A549 (cell line): ENCODE results near the gene RABGAP1L. TPM values are rescaled to one million over a fixed set of nuclear protein-coding genes. Genes with fewer than 3 reads are reported as not detected.

ENCODE experiments used
- ATAC-seq, 2 experiments: fragments of 200-7000 bp in 1 of 2; fragments of >200 bp in 1 of 2; cut with Nextera tagmentation in 1 of 2; cut with Tn5 transposase in 1 of 2; 3 replicates each; pipeline versions ENCODE4 v1.8.0 to v1.9.1; 2018 to 2020; ENCODE audit warnings: mild to moderate bottlenecking in 1 of 2, moderate library complexity in 1 of 2
- CTCF ChIA-PET: fragments of 300-600 bp; sonication (Branson Sonifier 250); formaldehyde crosslinking; extraction: SDS; loops from one replicate; lab custom pipeline; 2021; ENCODE audit warnings: antibody characterized with exemption, inconsistent platforms; lab: Yijun Ruan, JAX
- POLR2A ChIA-PET: fragments of 350-600 bp; formaldehyde crosslinking; extraction: SDS; loops from one replicate; lab custom pipeline; 2021; ENCODE audit warnings: antibody characterized with exemption, inconsistent platforms; lab: Yijun Ruan, JAX
- DNase-seq, 2 experiments: peaks; one replicate each; pipeline versions ENCODE4 v3.0.0 to v3.0.0-alpha.2; 2011 to 2016; ENCODE audit warnings: low read depth in 1 of 2, low spot score in 1 of 2
- FAIRE-seq: peaks from 2 replicates; lab custom pipeline; 2011; peaks lifted over from hg19 to GRCh38; lab: Jason Lieb, UNC
- H3K27ac ChIP-seq, 2 experiments: fragments of >200 bp; sonication (Bioruptor Twin); formaldehyde crosslinking; 3 replicates each; pipeline ENCODE4 v1.5.1; 2016 to 2017
- H3K4me1 ChIP-seq: fragments of >200 bp; sonication (Bioruptor Twin); formaldehyde crosslinking; 3 replicates; pipeline ENCODE4 v1.6.1; 2016
- H3K4me2 ChIP-seq: fragments of >200 bp; sonication (Bioruptor Twin); formaldehyde crosslinking; 3 replicates; pipeline ENCODE4 v1.6.1; 2016
- H3K4me3 ChIP-seq: fragments of >200 bp; sonication (Bioruptor Twin); formaldehyde crosslinking; 3 replicates; pipeline ENCODE4 v1.5.1; 2016
- H3K9me3 ChIP-seq: fragments of >200 bp; sonication (Bioruptor Twin); formaldehyde crosslinking; 3 replicates; pipeline ENCODE4 v1.6.1; 2016
- ATOH8 ChIP-seq: fragments of 250-450 bp; sonication (Bioruptor Pico); IDR thresholded peaks from 2 replicates; pipeline ENCODE4 v1.5.0; 2020; ENCODE audit warnings: low read depth, mild to moderate bottlenecking, moderate library complexity
- BHLHE40 ChIP-seq: IDR thresholded peaks from 2 replicates; pipeline ENCODE4 v1.6.1; 2012; ENCODE audit warnings: low read depth, low read length, inconsistent platforms
- CBX8 ChIP-seq: fragments of 200-600 bp; sonication (generic); IDR thresholded peaks from 2 replicates; pipeline ENCODE4 v1.6.1; 2016
- CEBPB ChIP-seq, 2 experiments: fragments of >200 bp in 1 of 2; sonication (Bioruptor Twin) in 1 of 2; formaldehyde crosslinking in 1 of 2; IDR thresholded peaks; 2 replicates each; pipeline ENCODE4 v1.6.1; 2012 to 2016
- CTCF ChIP-seq: fragments of >200 bp; sonication (Bioruptor Twin); formaldehyde crosslinking; IDR thresholded peaks from 3 replicates; pipeline ENCODE4 v1.5.1; 2016
- EHMT2 ChIP-seq: fragments of 200-600 bp; sonication (generic); IDR thresholded peaks from 2 replicates; pipeline ENCODE4 v1.6.1; 2016; ENCODE audit warnings: antibody characterized with exemption, low read depth, mild to moderate bottlenecking, moderate library complexity
- EP300 ChIP-seq, 2 experiments: fragments of >200 bp; sonication (Bioruptor Twin); formaldehyde crosslinking; IDR thresholded peaks; 2 replicates in 1 of 2; 3 replicates in 1 of 2; pipeline ENCODE4 v1.6.1; 2016 to 2017
- ESRRA ChIP-seq: fragments of 150-350 bp; IDR thresholded peaks from 2 replicates; pipeline ENCODE4 v1.6.1; 2014; ENCODE audit warnings: mild to moderate bottlenecking, low read length, borderline replicate concordance
- FOSL2 ChIP-seq, 2 experiments: fragments of 450-650 bp in 1 of 2; fragments of >200 bp in 1 of 2; sonication (Bioruptor Twin) in 1 of 2; formaldehyde crosslinking; IDR thresholded peaks; 2 replicates each; pipeline versions ENCODE4 v1.5.0 to v1.6.1; 2016 to 2020; ENCODE audit warnings: mild to moderate bottlenecking in 1 of 2, moderate library complexity in 1 of 2
- HMGXB4 ChIP-seq: fragments of 250-450 bp; sonication (Bioruptor Pico); IDR thresholded peaks from 2 replicates; pipeline ENCODE4 v1.5.0; 2021; ENCODE audit warnings: mild to moderate bottlenecking, moderate library complexity, borderline replicate concordance
- HOXA7 ChIP-seq: fragments of 250-450 bp; sonication (Bioruptor Pico); IDR thresholded peaks from 2 replicates; pipeline ENCODE4 v1.5.0; 2020; ENCODE audit warnings: mild to moderate bottlenecking, moderate library complexity
- HOXB5 ChIP-seq: fragments of 250-450 bp; sonication (Bioruptor Pico); IDR thresholded peaks from 2 replicates; pipeline ENCODE4 v1.5.0; 2020; ENCODE audit warnings: mild to moderate bottlenecking, moderate library complexity
- JUNB ChIP-seq: fragments of >200 bp; sonication (Bioruptor Twin); formaldehyde crosslinking; IDR thresholded peaks from 2 replicates; pipeline ENCODE4 v1.6.1; 2016
- MAFK ChIP-seq: fragments of 450-650 bp; IDR thresholded peaks from 2 replicates; pipeline ENCODE4 v1.6.1; 2014; ENCODE audit not compliant: partially characterized antibody
- MAX ChIP-seq: IDR thresholded peaks from 2 replicates; pipeline ENCODE4 v1.6.1; 2012
- RAD21 ChIP-seq, 2 experiments: fragments of >200 bp in 1 of 2; sonication (Bioruptor Twin) in 1 of 2; formaldehyde crosslinking in 1 of 2; IDR thresholded peaks in 1 of 2; conservative IDR thresholded peaks in 1 of 2; 2 replicates in 1 of 2; 3 replicates in 1 of 2; pipeline ENCODE4 v1.6.1; 2012 to 2018; ENCODE audit warnings: inconsistent platforms in 1 of 2
- RARB ChIP-seq: fragments of 250-450 bp; sonication (Bioruptor Pico); IDR thresholded peaks from 2 replicates; pipeline ENCODE4 v1.8.0; 2021; ENCODE audit warnings: mild to moderate bottlenecking, moderate library complexity
- REST ChIP-seq: fragments of 200-600 bp; sonication (generic); IDR thresholded peaks from 2 replicates; pipeline ENCODE4 v1.6.1; 2016; ENCODE audit warnings: antibody characterized with exemption, mild to moderate bottlenecking, moderate library complexity
- RNF2 ChIP-seq: fragments of 200-600 bp; sonication (generic); IDR thresholded peaks from 2 replicates; pipeline ENCODE4 v1.6.1; 2016; ENCODE audit warnings: low read depth, mild to moderate bottlenecking, antibody characterized with exemption, moderate library complexity, borderline replicate concordance
- SREBF2 ChIP-seq: fragments of 450-650 bp; IDR thresholded peaks from 2 replicates; pipeline ENCODE4 v1.6.1; 2014; ENCODE audit warnings: mild to moderate bottlenecking, moderate library complexity
- ZFP36 ChIP-seq: fragments of 450-650 bp; IDR thresholded peaks from 2 replicates; pipeline ENCODE4 v1.6.1; 2014; ENCODE audit warnings: borderline replicate concordance; ENCODE audit not compliant: partially characterized antibody
- ZNF302 ChIP-seq: fragments of 250-450 bp; sonication (Bioruptor Pico); IDR thresholded peaks from 2 replicates; pipeline ENCODE4 v1.9.0; 2021; ENCODE audit warnings: inconsistent platforms, mild to moderate bottlenecking, moderate library complexity
- ZSCAN20 ChIP-seq: fragments of 250-450 bp; sonication (Bioruptor Pico); IDR thresholded peaks from 2 replicates; pipeline ENCODE4 v1.8.0; 2022; ENCODE audit warnings: mild to moderate bottlenecking, moderate library complexity
- WGBS: methylation state at CpG from one replicate; pipeline ENCODE4 v1.1.6; 2017; ENCODE audit errors: missing lambda C conversion rate; 5-methylcytosine and 5-hydroxymethylcytosine counted together
- polyA plus RNA-seq, 4 experiments: library from polyadenylated mRNA; depleted of rRNA in 3 of 4; stranded (reverse); fragments of >200 nt; fragmentation: RNase III in 1 of 4; extraction: RNeasy Plus Mini Kit Qiagen cat#74134 plus additional on column Dnase treatment in 1 of 4; gene quantifications; 2 replicates in 3 of 4; 3 replicates in 1 of 4; pipeline ENCODE4 v1.2.3, GENCODE V29; 2011 to 2017

The RABGAP1L gene
- polyA plus RNA-seq, 2 of the 4 experiments (the other 2 are of a cell fraction), result 8.2 to 18.6 TPM

- 71% methylated on average over 3 of the region's 3 CpGs for WGBS
Observed at GRCh38 chr1:174940646-174941175, 781.4 kb downstream of the RABGAP1L start.

GRCh38 chr1:174942547-174943255 lies 783.4 kb downstream of the RABGAP1L start:
- no peak overlapping the region for H3K4me2 ChIP-seq
- DNase-seq (no peak), ATAC-seq (no peak)
- no peaks in the 10 kb centered on the region for H3K9me3 ChIP-seq
- H3K4me1 ChIP-seq, result no peaks in the 10 kb centered on the region
- CTCF ChIA-PET, result interaction anchor here (0.6 kb wide), 1 partner anchor 15 kb away, joined by 3 read pairs; no protein-coding TSS in a partner anchor
- TF ChIP-seq ESRRA, result no peak
- peak in 1 of 2 experiments; percentile 32; a peak in 1 of 4 replicates for TF ChIP-seq CEBPB (IDR thresholded peaks at IDR 0.05)
- TF ChIP-seq, all 56 proteins: peak for 1
- no peak overlapping the region for H3K4me3 ChIP-seq
- H3K27ac ChIP-seq, result no peak overlapping the region
- POLR2A ChIA-PET, result interaction anchor here (0.9 kb wide), 1 partner anchor 180 kb away, joined by 5 read pairs; no protein-coding TSS in a partner anchor
- WGBS, result 74% methylated on average over 2 of the region's 2 CpGs
- FAIRE-seq, result no peak

More at GRCh38 chr1:174940646-174941175, 781.4 kb downstream of the RABGAP1L start:
- ChIA-PET CTCF (interaction anchor here (0.8 kb wide), 1 partner anchor 11 kb away, joined by 3 read pairs; no protein-coding TSS in a partner anchor), POLR2A (no interaction called here)
- no peak overlapping the region for H3K27ac ChIP-seq
- DNase-seq (no peak), FAIRE-seq (no peak), ATAC-seq (no peak)
- H3K4me3 ChIP-seq, result no peak overlapping the region
- TF ChIP-seq BHLHE40 (no peak), ZFP36 (no peak), HOXB5 (CRISPR knock-in tag) (no peak), FOSL2 (IDR thresholded peaks at IDR 0.05) (no peak), FOSL2 (CRISPR knock-in tag; IDR thresholded peaks at IDR 0.05) (no peak), SREBF2 (no peak), JUNB (no peak)
- H3K4me1 ChIP-seq, result no peaks in the 10 kb centered on the region
- H3K4me2 ChIP-seq, result no peak overlapping the region
- no peaks in the 10 kb centered on the region for H3K9me3 ChIP-seq

- no peak for DNase-seq
- ATAC-seq, result no peak
- Histone ChIP-seq H3K4me3 (no peak overlapping the region), H3K4me2 (no peak overlapping the region), H3K4me1 (no peaks in the 10 kb centered on the region), H3K9me3 (no peaks in the 10 kb centered on the region), H3K27ac (no peak overlapping the region)
- TF ChIP-seq HOXA7 (CRISPR knock-in tag) (no peak), EHMT2 (no peak), RNF2 (no peak), ATOH8 (CRISPR knock-in tag) (no peak), MAX (no peak), RAD21 (conservative IDR thresholded peaks at IDR 0.05 in 1 of 2, IDR thresholded peaks at IDR 0.05 in 1 of 2) (no peak), REST (no peak), FOSL2 (IDR thresholded peaks at IDR 0.05) (no peak), FOSL2 (CRISPR knock-in tag; IDR thresholded peaks at IDR 0.05) (no peak), CTCF (no peak), RARB (no peak), CBX8 (no peak), ZFP36 (no peak), ZSCAN20 (CRISPR knock-in tag) (no peak), ZNF302 (CRISPR knock-in tag) (no peak), MAFK (no peak), HMGXB4 (CRISPR knock-in tag) (no peak), EP300 (IDR thresholded peaks at IDR 0.05) (no peak)
- POLR2A ChIA-PET, result interaction anchor here (0.6 kb wide), 1 partner anchor 163 kb away, joined by 3 read pairs; no protein-coding TSS in a partner anchor
- WGBS, result 78% methylated on average over 2 of the region's 2 CpGs
- CTCF ChIA-PET, result no interaction called here
- no peak for FAIRE-seq
Observed at GRCh38 chr1:174946031-174946430, 786.7 kb downstream of the RABGAP1L start.
